ENCODE results near the gene SMIM35. TPM values are rescaled to one million over a fixed set of nuclear protein-coding genes. Genes with fewer than 3 reads are reported as not detected.

SMIM35 gene
- polyA plus RNA-seq, 1 of the 3 experiments (the other 2 are of a cell fraction), result not detected

GRCh38 chr11:118057251-118058145 is 29.3 kb downstream of the SMIM35 start:
- CTCF ChIA-PET, result interaction anchor here (0.8 to 10.1 kb wide), 3 partner anchors 107 to 237 kb away, joined by 4 to 173 read pairs (median 74); no protein-coding TSS in a partner anchor
- Histone ChIP-seq H3K4me3 (ENCODE audit: low read depth in 2 of 2, low read length in 1 of 2) (no peak overlapping the region), H3K36me3 (replicated peaks in 1 of 2; ENCODE audit: control insufficient read depth in 1 of 2, insufficient read depth in 2 of 2, low read length in 1 of 2) (no peaks in the 10 kb centered on the region), H3K9me2 (no peaks in the 10 kb centered on the region), H3K9me3 (no peaks in the 10 kb centered on the region), H3K79me2 (ENCODE audit: insufficient read depth) (no peaks in the 10 kb centered on the region), H4K20me1 (ENCODE audit: insufficient read depth) (no peaks in the 10 kb centered on the region), H2AFZ (ENCODE audit: low read depth) (no peak overlapping the region), H3F3A (replicated peaks; ENCODE audit: insufficient read depth) (no peaks in the 10 kb centered on the region), H3K27ac (ENCODE audit: low read depth in 2 of 2, low read length in 1 of 2) (no peak overlapping the region), H3K4me1 (ENCODE audit: control insufficient read depth in 1 of 2, insufficient read depth in 2 of 2, low read depth in 1 of 2, low read length in 1 of 2) (peaks cover 0 to 2% of the 10 kb centered on the region in 2 experiments; a peak in 1 of 4 replicates), H3K9ac (no peak overlapping the region), H3K4me2 (no peak overlapping the region), H3K27me3 (ENCODE audit: insufficient read depth) (peaks cover 7% of the 10 kb centered on the region; the same call in 1 of the 2 replicates)
- 27% methylated on average over 14 of the region's 14 CpGs for WGBS (ENCODE audit: low lambda C conversion rate)
- POLR2A ChIA-PET, result interaction anchor here (0.9 kb wide), 1 partner anchor 43 kb away, joined by 3 read pairs; no protein-coding TSS in a partner anchor
- DNase-seq, result no peak
- TF ChIP-seq TEAD4 (IDR thresholded peaks at IDR 0.05; ENCODE audit: borderline replicate concordance, insufficient read depth), result no peak
- no peak for TF ChIP-seq MXI1 (IDR thresholded peaks at IDR 0.05; ENCODE audit: low read depth, low read length)
- no peak for TF ChIP-seq REST (IDR thresholded peaks at IDR 0.05; ENCODE audit: low read depth, low read length)
- no peak for TF ChIP-seq RFX5 (IDR thresholded peaks at IDR 0.05; ENCODE audit: low read length)
- TF ChIP-seq, protein P1, sequence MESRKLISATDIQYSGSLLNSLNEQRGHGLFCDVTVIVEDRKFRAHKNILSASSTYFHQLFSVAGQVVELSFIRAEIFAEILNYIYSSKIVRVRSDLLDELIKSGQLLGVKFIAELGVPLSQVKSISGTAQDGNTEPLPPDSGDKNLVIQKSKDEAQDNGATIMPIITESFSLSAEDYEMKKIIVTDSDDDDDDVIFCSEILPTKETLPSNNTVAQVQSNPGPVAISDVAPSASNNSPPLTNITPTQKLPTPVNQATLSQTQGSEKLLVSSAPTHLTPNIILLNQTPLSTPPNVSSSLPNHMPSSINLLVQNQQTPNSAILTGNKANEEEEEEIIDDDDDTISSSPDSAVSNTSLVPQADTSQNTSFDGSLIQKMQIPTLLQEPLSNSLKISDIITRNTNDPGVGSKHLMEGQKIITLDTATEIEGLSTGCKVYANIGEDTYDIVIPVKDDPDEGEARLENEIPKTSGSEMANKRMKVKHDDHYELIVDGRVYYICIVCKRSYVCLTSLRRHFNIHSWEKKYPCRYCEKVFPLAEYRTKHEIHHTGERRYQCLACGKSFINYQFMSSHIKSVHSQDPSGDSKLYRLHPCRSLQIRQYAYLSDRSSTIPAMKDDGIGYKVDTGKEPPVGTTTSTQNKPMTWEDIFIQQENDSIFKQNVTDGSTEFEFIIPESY (IDR thresholded peaks at IDR 0.05; ENCODE audit: borderline replicate concordance, low read depth), result no peak
- TF ChIP-seq GABPA (IDR thresholded peaks at IDR 0.05; ENCODE audit: low read depth), result no peak
- no peak for TF ChIP-seq CHD2 (IDR thresholded peaks at IDR 0.05; ENCODE audit: low read length, partially characterized antibody)
- TF ChIP-seq FOSL2 (IDR thresholded peaks at IDR 0.05; ENCODE audit: borderline replicate concordance, low read depth), result no peak

DNA sequence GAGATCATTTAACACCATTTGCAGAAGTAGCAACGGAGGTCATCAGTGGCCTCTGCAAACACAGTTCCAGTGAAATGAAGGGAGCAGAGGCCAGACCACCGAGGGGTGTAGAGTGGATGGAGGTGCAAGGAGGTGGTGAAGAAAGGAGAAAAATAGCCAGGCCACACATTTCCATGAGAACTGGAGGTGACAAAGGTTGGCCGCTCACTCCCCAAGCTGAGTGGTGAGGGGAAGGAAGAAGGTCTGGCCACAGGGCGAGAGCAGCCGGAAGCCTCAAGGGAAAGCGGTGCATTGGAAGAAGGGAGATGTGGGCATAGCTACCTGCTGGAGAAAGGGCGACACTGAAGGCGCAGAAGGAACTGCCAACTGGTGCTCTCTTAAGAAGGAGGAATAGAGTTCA is 30.0 kb downstream of the SMIM35 start:
- H3K27me3 ChIP-seq (ENCODE audit: insufficient read depth), result peaks cover 7% of the 10 kb centered on the region; the same call in 1 of the 2 replicates
- WGBS (ENCODE audit: low lambda C conversion rate), result 57% methylated on average over 8 of the region's 8 CpGs
- no peak overlapping the region for H3K4me3 ChIP-seq (ENCODE audit: low read depth in 2 of 2, low read length in 1 of 2)
- no peak overlapping the region for H3K9ac ChIP-seq
- H3K79me2 ChIP-seq (ENCODE audit: insufficient read depth), result no peaks in the 10 kb centered on the region
- POLR2A ChIA-PET, result no interaction called here
- H3F3A ChIP-seq (replicated peaks; ENCODE audit: insufficient read depth), result no peaks in the 10 kb centered on the region
- H3K9me3 ChIP-seq, result no peaks in the 10 kb centered on the region
- no peak for DNase-seq
- H3K4me2 ChIP-seq, result no peak overlapping the region
- no peaks in the 10 kb centered on the region for H3K9me2 ChIP-seq
- CTCF ChIA-PET, result interaction anchor here (7.4 to 10.1 kb wide), 2 partner anchors 106 to 237 kb away, joined by 74 to 173 read pairs; no protein-coding TSS in a partner anchor
- H2AFZ ChIP-seq (ENCODE audit: low read depth), result no peak overlapping the region
- H3K27ac ChIP-seq (ENCODE audit: low read depth in 2 of 2, low read length in 1 of 2), result no peak overlapping the region
- no peaks in the 10 kb centered on the region for H4K20me1 ChIP-seq (ENCODE audit: insufficient read depth)
- no peaks in the 10 kb centered on the region for H3K36me3 ChIP-seq (replicated peaks in 1 of 2; ENCODE audit: control insufficient read depth in 1 of 2, insufficient read depth in 2 of 2, low read length in 1 of 2)
- peaks cover 0 to 2% of the 10 kb centered on the region in 2 experiments; a peak in 1 of 4 replicates for H3K4me1 ChIP-seq (ENCODE audit: control insufficient read depth in 1 of 2, insufficient read depth in 2 of 2, low read depth in 1 of 2, low read length in 1 of 2)
- TF ChIP-seq SMC3 (IDR thresholded peaks at IDR 0.05; ENCODE audit: low read depth, low read length) (no peak), EP300 (IDR thresholded peaks at IDR 0.05; ENCODE audit: borderline replicate concordance in 1 of 2, low read depth in 1 of 2, low read length in 1 of 2) (no peak), CHD2 (IDR thresholded peaks at IDR 0.05; ENCODE audit: low read length, partially characterized antibody) (no peak), ELF1 (IDR thresholded peaks at IDR 0.05) (no peak), YY1 (IDR thresholded peaks at IDR 0.05; ENCODE audit: low read depth) (no peak), SIN3A (IDR thresholded peaks at IDR 0.05; ENCODE audit: borderline replicate concordance, low read depth, low read length) (no peak), FOSL2 (IDR thresholded peaks at IDR 0.05; ENCODE audit: borderline replicate concordance, low read depth) (no peak), USF1 (IDR thresholded peaks at IDR 0.05; ENCODE audit: borderline replicate concordance, low read depth) (no peak), RAD21 (IDR thresholded peaks at IDR 0.05; ENCODE audit: low read length) (no peak), TAF1 (IDR thresholded peaks at IDR 0.05; ENCODE audit: borderline replicate concordance, low read depth, low read length) (no peak), RFX5 (IDR thresholded peaks at IDR 0.05; ENCODE audit: low read length) (no peak), NFIC (IDR thresholded peaks at IDR 0.05; ENCODE audit: borderline replicate concordance) (no peak)
- TF ChIP-seq, protein P2, sequence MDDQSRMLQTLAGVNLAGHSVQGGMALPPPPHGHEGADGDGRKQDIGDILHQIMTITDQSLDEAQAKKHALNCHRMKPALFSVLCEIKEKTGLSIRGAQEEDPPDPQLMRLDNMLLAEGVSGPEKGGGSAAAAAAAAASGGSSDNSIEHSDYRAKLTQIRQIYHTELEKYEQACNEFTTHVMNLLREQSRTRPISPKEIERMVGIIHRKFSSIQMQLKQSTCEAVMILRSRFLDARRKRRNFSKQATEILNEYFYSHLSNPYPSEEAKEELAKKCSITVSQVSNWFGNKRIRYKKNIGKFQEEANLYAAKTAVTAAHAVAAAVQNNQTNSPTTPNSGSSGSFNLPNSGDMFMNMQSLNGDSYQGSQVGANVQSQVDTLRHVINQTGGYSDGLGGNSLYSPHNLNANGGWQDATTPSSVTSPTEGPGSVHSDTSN (IDR thresholded peaks at IDR 0.05), result no peak

All from SK-N-SH (cell line).